Measurements from ENCODE around the gene HARS1. TPM values are rescaled to one million over a fixed set of nuclear protein-coding genes. Genes with fewer than 3 reads are reported as not detected.

Gene HARS1
- total and polyA plus RNA-seq, 2 of the 13 experiments (the other 11 are each of a cell fraction or from before 2014, with no cell fraction given) = 36.9 to 66.2 TPM

- TF ChIP-seq, protein P1, sequence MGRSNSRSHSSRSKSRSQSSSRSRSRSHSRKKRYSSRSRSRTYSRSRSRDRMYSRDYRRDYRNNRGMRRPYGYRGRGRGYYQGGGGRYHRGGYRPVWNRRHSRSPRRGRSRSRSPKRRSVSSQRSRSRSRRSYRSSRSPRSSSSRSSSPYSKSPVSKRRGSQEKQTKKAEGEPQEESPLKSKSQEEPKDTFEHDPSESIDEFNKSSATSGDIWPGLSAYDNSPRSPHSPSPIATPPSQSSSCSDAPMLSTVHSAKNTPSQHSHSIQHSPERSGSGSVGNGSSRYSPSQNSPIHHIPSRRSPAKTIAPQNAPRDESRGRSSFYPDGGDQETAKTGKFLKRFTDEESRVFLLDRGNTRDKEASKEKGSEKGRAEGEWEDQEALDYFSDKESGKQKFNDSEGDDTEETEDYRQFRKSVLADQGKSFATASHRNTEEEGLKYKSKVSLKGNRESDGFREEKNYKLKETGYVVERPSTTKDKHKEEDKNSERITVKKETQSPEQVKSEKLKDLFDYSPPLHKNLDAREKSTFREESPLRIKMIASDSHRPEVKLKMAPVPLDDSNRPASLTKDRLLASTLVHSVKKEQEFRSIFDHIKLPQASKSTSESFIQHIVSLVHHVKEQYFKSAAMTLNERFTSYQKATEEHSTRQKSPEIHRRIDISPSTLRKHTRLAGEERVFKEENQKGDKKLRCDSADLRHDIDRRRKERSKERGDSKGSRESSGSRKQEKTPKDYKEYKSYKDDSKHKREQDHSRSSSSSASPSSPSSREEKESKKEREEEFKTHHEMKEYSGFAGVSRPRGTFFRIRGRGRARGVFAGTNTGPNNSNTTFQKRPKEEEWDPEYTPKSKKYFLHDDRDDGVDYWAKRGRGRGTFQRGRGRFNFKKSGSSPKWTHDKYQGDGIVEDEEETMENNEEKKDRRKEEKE (IDR thresholded peaks at IDR 0.05) = no peak
- TF ChIP-seq ZNF790 (CRISPR knock-in tag; IDR thresholded peaks at IDR 0.05; ENCODE audit: borderline replicate concordance) (0 out of 2 replicates have a peak, but pooled peaks have one; percentile 45), DMTF1 (CRISPR knock-in tag; IDR thresholded peaks at IDR 0.05) (no peak), ZNF501 (CRISPR knock-in tag; IDR thresholded peaks at IDR 0.05) (peak; percentile 78; the same call in 1 of the 2 replicates), BHLHE40 (IDR thresholded peaks at IDR 0.05; ENCODE audit: low read length) (no peak), ETV6 (CRISPR knock-in tag; conservative IDR thresholded peaks at IDR 0.05) (no peak; the same call in 1 of the 2 replicates), ZNF724P (CRISPR knock-in tag; IDR thresholded peaks at IDR 0.05; ENCODE audit: borderline replicate concordance) (peak; percentile 61), ZNF33A (CRISPR knock-in tag; IDR thresholded peaks at IDR 0.05; ENCODE audit: borderline replicate concordance) (no peak), NFYB (CRISPR knock-in tag; IDR thresholded peaks at IDR 0.05) (no peak), TGIF2 (CRISPR knock-in tag; IDR thresholded peaks at IDR 0.05) (peak; percentile 57; the same call in 1 of the 2 replicates), KLF13 (CRISPR knock-in tag; IDR thresholded peaks at IDR 0.05) (0 out of 2 replicates have a peak, but pooled peaks have one; percentile 47), NFE2L2 (IDR thresholded peaks at IDR 0.05; ENCODE audit: low read length) (no peak), BRD4 (CRISPR knock-in tag; IDR thresholded peaks at IDR 0.05) (no peak), DPF2 (CRISPR knock-in tag; IDR thresholded peaks at IDR 0.05; ENCODE audit: borderline replicate concordance, low read depth) (peak; percentile 50; the same call in 1 of the 2 replicates), ZBTB4 (CRISPR knock-in tag; IDR thresholded peaks at IDR 0.05; ENCODE audit: borderline replicate concordance) (no peak; the same call in 1 of the 2 replicates)
- TF ChIP-seq, protein P2, sequence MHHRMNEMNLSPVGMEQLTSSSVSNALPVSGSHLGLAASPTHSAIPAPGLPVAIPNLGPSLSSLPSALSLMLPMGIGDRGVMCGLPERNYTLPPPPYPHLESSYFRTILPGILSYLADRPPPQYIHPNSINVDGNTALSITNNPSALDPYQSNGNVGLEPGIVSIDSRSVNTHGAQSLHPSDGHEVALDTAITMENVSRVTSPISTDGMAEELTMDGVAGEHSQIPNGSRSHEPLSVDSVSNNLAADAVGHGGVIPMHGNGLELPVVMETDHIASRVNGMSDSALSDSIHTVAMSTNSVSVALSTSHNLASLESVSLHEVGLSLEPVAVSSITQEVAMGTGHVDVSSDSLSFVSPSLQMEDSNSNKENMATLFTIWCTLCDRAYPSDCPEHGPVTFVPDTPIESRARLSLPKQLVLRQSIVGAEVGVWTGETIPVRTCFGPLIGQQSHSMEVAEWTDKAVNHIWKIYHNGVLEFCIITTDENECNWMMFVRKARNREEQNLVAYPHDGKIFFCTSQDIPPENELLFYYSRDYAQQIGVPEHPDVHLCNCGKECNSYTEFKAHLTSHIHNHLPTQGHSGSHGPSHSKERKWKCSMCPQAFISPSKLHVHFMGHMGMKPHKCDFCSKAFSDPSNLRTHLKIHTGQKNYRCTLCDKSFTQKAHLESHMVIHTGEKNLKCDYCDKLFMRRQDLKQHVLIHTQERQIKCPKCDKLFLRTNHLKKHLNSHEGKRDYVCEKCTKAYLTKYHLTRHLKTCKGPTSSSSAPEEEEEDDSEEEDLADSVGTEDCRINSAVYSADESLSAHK (CRISPR knock-in tag; IDR thresholded peaks at IDR 0.05; ENCODE audit: borderline replicate concordance) = no peak
Observed at GRCh38 chr5:140639148-140639981, 51.8 kb downstream of the HARS1 start, which contains the start of gene TMCO6 (continued).
